Trophoblast cell (in vitro differentiated cells and primary cell): ENCODE data around the gene COX6A2.

Source experiments
- DNase-seq, 2 donors: peaks; one replicate each; pipeline ENCODE4 v3.0.0-alpha.2; 2016
- H2AFZ ChIP-seq: 2 replicates; pipeline ENCODE4 v1.6.1; 2013; ENCODE audit warnings: low read length, moderate library complexity, mild to moderate bottlenecking; ENCODE audit not compliant: insufficient read depth, poor library complexity
- H2AK5ac ChIP-seq: 2 replicates; pipeline ENCODE4 v1.6.1; 2013; ENCODE audit warnings: mild to moderate bottlenecking, low read length
- H2BK120ac ChIP-seq: 2 replicates; pipeline ENCODE4 v1.6.1; 2013; ENCODE audit warnings: low read length, mild to moderate bottlenecking, moderate library complexity; ENCODE audit not compliant: insufficient read depth, poor library complexity
- H2BK12ac ChIP-seq: 2 replicates; pipeline ENCODE4 v1.6.1; 2013; ENCODE audit warnings: mild to moderate bottlenecking, low read length, moderate library complexity
- H2BK5ac ChIP-seq: 2 replicates; pipeline ENCODE4 v1.6.1; 2013; ENCODE audit warnings: low read length, low read depth, moderate library complexity, mild to moderate bottlenecking; ENCODE audit not compliant: poor library complexity
- H3K14ac ChIP-seq: 2 replicates; pipeline ENCODE4 v1.6.1; 2013; ENCODE audit warnings: mild to moderate bottlenecking, low read length
- H3K18ac ChIP-seq: 2 replicates; pipeline ENCODE4 v1.6.1; 2013; ENCODE audit warnings: mild to moderate bottlenecking, low read length
- H3K23ac ChIP-seq: 2 replicates; pipeline ENCODE4 v1.6.1; 2013; ENCODE audit warnings: low read length
- H3K27ac ChIP-seq: 2 replicates; pipeline ENCODE4 v1.5.1; 2013; ENCODE audit warnings: low read depth, mild to moderate bottlenecking, inconsistent platforms, low read length, moderate library complexity
- H3K27me3 ChIP-seq: 2 replicates; pipeline ENCODE4 v1.6.1; 2013; ENCODE audit warnings: inconsistent platforms, mild to moderate bottlenecking, low read length, moderate library complexity; ENCODE audit not compliant: insufficient read depth
- H3K36me3 ChIP-seq, 2 experiments: 1 replicate in 1 of 2; 2 replicates in 1 of 2; pipeline ENCODE4 v1.6.1; 2013; ENCODE audit warnings: low read length in 2 of 2, mild to moderate bottlenecking in 2 of 2, moderate library complexity in 1 of 2; ENCODE audit not compliant: insufficient read depth in 2 of 2, control insufficient read depth in 1 of 2
- H3K4ac ChIP-seq: 2 replicates; pipeline ENCODE4 v1.6.1; 2013; ENCODE audit warnings: low read depth, mild to moderate bottlenecking, low read length, moderate library complexity
- H3K4me1 ChIP-seq, 2 experiments: 1 replicate in 1 of 2; 2 replicates in 1 of 2; pipeline ENCODE4 v1.6.1; 2013; ENCODE audit warnings: low read length in 2 of 2, mild to moderate bottlenecking in 2 of 2, moderate library complexity in 1 of 2; ENCODE audit not compliant: insufficient read depth in 2 of 2, control insufficient read depth in 1 of 2
- H3K4me2 ChIP-seq: 2 replicates; pipeline ENCODE4 v1.6.1; 2013; ENCODE audit warnings: inconsistent platforms, mild to moderate bottlenecking, low read length, moderate library complexity
- H3K4me3 ChIP-seq: 2 replicates; pipeline ENCODE4 v1.5.1; 2013; ENCODE audit warnings: mild to moderate bottlenecking, low read depth, low read length, inconsistent platforms
- H3K79me1 ChIP-seq: one replicate; pipeline ENCODE4 v1.6.1; 2013; ENCODE audit warnings: low read length
- H3K79me2 ChIP-seq: 2 replicates; pipeline ENCODE4 v1.6.1; 2013; ENCODE audit warnings: low read length, mild to moderate bottlenecking; ENCODE audit not compliant: control insufficient read depth, insufficient read depth, poor library complexity
- H3K9ac ChIP-seq: 2 replicates; pipeline ENCODE4 v1.6.1; 2013; ENCODE audit warnings: mild to moderate bottlenecking, low read length
- H3K9me3 ChIP-seq: 2 replicates; pipeline ENCODE4 v1.6.1; 2013; ENCODE audit warnings: low read depth, mild to moderate bottlenecking, control low read depth, inconsistent platforms, low read length; ENCODE audit not compliant: insufficient read depth
- H4K12ac ChIP-seq: 2 replicates; pipeline ENCODE4 v1.6.1; 2013; ENCODE audit warnings: low read depth, mild to moderate bottlenecking, low read length, moderate library complexity
- H4K8ac ChIP-seq: 2 replicates; pipeline ENCODE4 v1.6.1; 2013; ENCODE audit warnings: low read depth, mild to moderate bottlenecking, low read length, moderate library complexity
- H4K91ac ChIP-seq: one replicate; pipeline ENCODE4 v1.6.1; 2013; ENCODE audit warnings: low read depth, mild to moderate bottlenecking, low read length, moderate library complexity
- WGBS: extraction: QIAGEN DNeasy Blood & Tissue Kit; methylation state at CpG from one replicate; pipeline ENCODE4 v1.1.7; 2013; ENCODE audit warnings: missing lambda C conversion rate; ENCODE audit not compliant: insufficient read length, insufficient coverage; ENCODE audit errors: extremely low coverage; 5-methylcytosine and 5-hydroxymethylcytosine counted together

COX6A2 gene

GRCh38 chr16:31459687-31460581, 31.8 kb upstream of the COX6A2 start:
- Histone ChIP-seq H3K27ac (peak overlapping the region; percentile 99), H4K8ac (peak overlapping the region; percentile 100), H3K79me1 (peaks cover 15% of the 10 kb centered on the region), H2BK5ac (peak overlapping the region; percentile 96), H3K36me3 (peaks cover 20 to 27% of the 10 kb centered on the region in 2 experiments), H3K27me3 (no peaks in the 10 kb centered on the region), H2AFZ (peak overlapping the region; percentile 98), H3K4me2 (peak overlapping the region; percentile 95), H4K91ac (peak overlapping the region; percentile 96), H3K79me2 (peaks cover 19% of the 10 kb centered on the region), H3K14ac (peak overlapping the region; percentile 99), H3K9me3 (peaks cover 2% of the 10 kb centered on the region), H2AK5ac (peak overlapping the region; percentile 71), H3K4me3 (peak overlapping the region; percentile 88), H2BK12ac (no peak overlapping the region), H3K23ac (no peak overlapping the region), H2BK120ac (peak overlapping the region; percentile 89), H3K18ac (peak overlapping the region; percentile 95), H3K4me1 (peaks cover 14 to 24% of the 10 kb centered on the region in 2 experiments), H4K12ac (peak overlapping the region; percentile 94), H3K4ac (peak overlapping the region; percentile 93), H3K9ac (peak overlapping the region; percentile 90)
- peak; percentile 100 for DNase-seq
- no CpG with 5 or more reads among the region's 61 CpGs for WGBS

GRCh38 chr16:31458844-31459686, 30.9 kb upstream of the COX6A2 start, which contains the start of gene ARMC5:
Gene ARMC5 (plus strand): TSS chr16:31459501. CDS start chr16:31459525, 24 bp downstream.
- Histone ChIP-seq H3K4me3 (peak within 1 kb of the TSS; percentile 88), H3K4me2 (peak within 1 kb of the TSS; percentile 95), H2BK120ac (peak within 1 kb of the TSS; percentile 89), H3K14ac (peak within 1 kb of the TSS; percentile 99), H3K27ac (peak within 1 kb of the TSS; percentile 99), H2AK5ac (peak within 1 kb of the TSS; percentile 71), H2BK5ac (peak within 1 kb of the TSS; percentile 96), H3K9ac (peak within 1 kb of the TSS; percentile 90), H3K9me3 (peaks cover 2% of the 10 kb centered on the region), H3K4me1 (peaks cover 14 to 25% of the 10 kb centered on the region in 2 experiments), H3K23ac (no peak within 1 kb of the TSS), H4K91ac (peak within 1 kb of the TSS; percentile 96), H3K79me2 (peaks cover 19% of the 10 kb centered on the region), H4K12ac (peak within 1 kb of the TSS; percentile 94), H4K8ac (peak within 1 kb of the TSS; percentile 100), H3K4ac (peak within 1 kb of the TSS; percentile 93), H3K27me3 (no peaks in the 10 kb centered on the region), H3K18ac (peak within 1 kb of the TSS; percentile 95), H3K36me3 (peaks cover 12 to 19% of the 10 kb centered on the region in 2 experiments), H2BK12ac (no peak within 1 kb of the TSS), H2AFZ (peak within 1 kb of the TSS; percentile 98), H3K79me1 (peaks cover 15% of the 10 kb centered on the region)
- no CpG with 5 or more reads among the region's 91 CpGs for WGBS
- DNase-seq, result peak; percentile 99

GRCh38 chr16:31458073-31458843, 30.1 kb upstream of the COX6A2 start:
- Histone ChIP-seq H3K27me3 (no peaks in the 10 kb centered on the region), H3K4ac (peak overlapping the region; percentile 9), H3K23ac (no peak overlapping the region), H3K4me2 (peak overlapping the region; percentile 95), H3K36me3 (peaks cover 12 to 13% of the 10 kb centered on the region in 2 experiments), H4K12ac (peak overlapping the region; percentile 83), H3K27ac (peak overlapping the region; percentile 99), H4K8ac (peak overlapping the region; percentile 100), H3K4me1 (peaks cover 19 to 31% of the 10 kb centered on the region in 2 experiments), H2AFZ (peak overlapping the region; percentile 68), H3K79me2 (peaks cover 19% of the 10 kb centered on the region), H3K4me3 (peak overlapping the region; percentile 88), H2AK5ac (peak overlapping the region; percentile 8), H3K9ac (peak overlapping the region; percentile 83), H2BK5ac (peak overlapping the region; percentile 65), H3K79me1 (peaks cover 20% of the 10 kb centered on the region), H3K14ac (peak overlapping the region; percentile 66), H3K18ac (peak overlapping the region; percentile 50), H3K9me3 (peaks cover 2% of the 10 kb centered on the region), H2BK12ac (no peak overlapping the region), H2BK120ac (peak overlapping the region; percentile 24), H4K91ac (peak overlapping the region; percentile 96)
- DNase-seq, result peak; percentile 40 to 51
- WGBS, result no CpG with 5 or more reads among the region's 42 CpGs
